Measurements from ENCODE around the gene GSG1.

Gene GSG1

DNA sequence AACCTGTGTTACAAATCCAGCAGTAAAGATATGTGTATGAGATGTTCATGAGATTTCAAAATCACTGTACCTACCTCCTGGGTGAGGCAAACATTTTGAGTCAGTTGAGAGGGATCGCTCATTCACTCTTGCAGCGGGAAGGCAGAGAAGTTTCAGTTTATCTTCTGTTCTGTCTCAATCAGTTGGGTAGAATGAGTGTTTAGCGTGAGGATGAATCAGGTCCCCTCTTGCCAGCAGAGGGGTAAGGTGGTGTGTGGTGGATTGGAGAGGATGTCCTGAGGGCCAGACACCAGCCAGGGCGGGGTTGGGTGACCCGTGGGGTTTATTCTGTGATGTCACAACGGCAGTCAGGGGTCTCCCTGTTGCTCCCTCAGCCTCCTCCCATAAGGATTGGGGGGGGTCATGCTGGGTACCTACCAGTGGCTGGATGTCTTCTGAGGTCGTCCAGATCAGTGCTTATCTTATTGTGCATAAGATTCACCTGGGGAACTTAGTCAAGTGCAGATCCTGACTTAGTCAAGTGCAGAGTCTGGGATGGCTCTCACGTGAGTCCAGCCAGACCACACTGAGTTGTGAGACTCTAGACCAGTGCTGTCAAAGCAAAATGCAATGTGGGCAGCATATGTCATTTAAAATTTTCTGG, at the start of gene GSG1:
GSG1 (minus strand) TSS at position 277 of the 643 bp plus-strand sequence; CDS start at position 122, 155 bp downstream.
- no peak for DNase-seq (ENCODE audit: low read depth in 2 of 2)

DNA sequence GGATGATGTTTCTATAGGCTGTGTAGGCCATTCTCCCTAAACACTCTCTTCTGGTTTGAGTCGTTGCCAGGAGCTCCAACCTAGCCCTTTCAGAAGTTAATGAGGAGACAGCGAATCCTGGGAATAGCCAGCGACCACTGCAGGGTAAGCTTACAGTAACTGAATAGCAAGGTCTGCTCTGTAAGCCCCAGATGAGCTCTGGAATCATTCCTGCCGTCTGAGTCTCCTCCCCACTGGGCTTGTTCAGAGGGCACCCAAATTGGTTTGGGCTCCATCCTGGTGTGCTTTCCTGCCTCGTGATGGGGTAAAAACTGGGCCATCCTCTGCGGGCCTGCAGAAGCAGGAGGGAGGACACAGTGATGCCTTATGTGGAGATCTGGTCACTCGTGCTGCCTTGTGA, 49.7 kb upstream of the GSG1 start:
- no peak for DNase-seq (ENCODE audit: low read depth in 2 of 2)

DNA sequence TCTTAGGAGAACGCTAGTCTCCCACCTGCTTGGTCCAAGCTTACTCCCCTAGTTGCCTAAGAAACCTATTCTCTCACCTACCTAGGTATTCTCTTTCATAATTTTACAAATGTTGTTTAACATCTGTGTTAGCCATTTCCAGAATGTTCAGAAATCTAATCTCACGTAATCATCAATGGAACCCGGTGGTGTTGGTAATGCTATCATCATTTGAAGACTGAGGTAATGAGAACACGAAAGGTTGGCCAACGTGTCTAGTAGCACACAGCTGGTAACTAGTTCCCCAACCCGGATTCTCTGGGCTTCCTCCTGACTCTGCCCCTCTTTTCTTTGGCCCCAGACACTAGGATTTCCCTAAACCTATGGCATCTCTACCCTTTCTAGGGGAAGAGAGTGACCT, 49.3 kb upstream of the GSG1 start:
- DNase-seq (ENCODE audit: low read depth in 2 of 2) = no peak

DNA sequence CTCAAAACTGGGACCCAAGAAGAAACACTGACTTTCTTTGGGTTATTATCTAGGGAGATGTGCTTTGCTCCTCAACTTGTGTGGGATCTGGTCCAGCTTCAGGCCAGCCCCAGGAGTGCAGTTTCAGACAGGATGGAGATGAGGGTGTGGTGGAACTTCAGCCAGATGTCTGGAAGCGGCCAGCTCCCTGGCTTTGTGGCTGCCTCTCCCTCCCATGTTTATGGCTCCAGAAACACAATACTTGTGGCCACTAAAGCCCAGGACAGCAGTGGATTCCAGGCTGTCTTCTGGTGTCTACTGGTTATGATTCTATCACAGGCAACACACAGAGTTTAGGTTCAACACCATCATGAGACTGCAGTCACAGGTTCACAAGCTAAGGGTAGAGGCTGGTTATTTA, 48.8 kb upstream of the GSG1 start:
- no peak for DNase-seq (ENCODE audit: low read depth in 2 of 2)

DNA sequence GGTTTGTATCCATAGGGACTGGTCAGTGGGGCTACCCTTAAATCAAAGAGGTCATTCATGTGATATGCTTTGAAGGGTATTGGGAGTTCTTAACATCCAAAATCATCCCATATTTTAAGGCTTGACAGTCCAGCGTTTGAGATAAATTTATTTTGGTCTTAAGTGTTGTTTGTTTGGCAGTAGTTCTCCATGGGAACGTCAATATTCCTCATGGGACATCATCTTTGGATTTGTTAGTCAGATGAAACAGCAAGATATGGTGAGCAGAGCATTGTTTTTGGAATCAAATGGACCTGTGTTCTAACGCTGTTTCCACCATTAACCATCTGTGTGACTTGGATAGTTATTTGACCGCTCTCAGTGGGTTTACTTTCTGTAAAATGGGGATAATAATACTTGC, 45.9 kb upstream of the GSG1 start:
- no peak for DNase-seq (ENCODE audit: low read depth in 2 of 2)

DNA sequence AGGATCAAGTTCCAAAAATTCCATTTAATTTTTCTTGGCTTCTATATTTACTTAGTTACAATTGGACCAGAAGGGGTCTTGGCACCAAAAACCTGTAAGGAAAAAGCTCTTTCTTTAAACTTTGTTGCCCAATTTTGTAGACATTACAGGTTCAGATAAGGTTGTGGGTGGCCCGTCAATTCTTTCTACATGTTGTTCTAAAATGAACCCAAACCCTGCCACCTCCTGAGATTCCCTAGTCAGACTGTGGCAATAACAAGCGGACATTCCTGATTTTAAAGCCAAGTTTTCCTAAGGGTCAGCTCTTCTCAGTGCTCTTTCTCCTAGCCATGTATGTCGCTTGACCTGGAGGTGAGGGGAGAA, 45.0 kb upstream of the GSG1 start:
- no peak for DNase-seq (ENCODE audit: low read depth in 2 of 2)

DNA sequence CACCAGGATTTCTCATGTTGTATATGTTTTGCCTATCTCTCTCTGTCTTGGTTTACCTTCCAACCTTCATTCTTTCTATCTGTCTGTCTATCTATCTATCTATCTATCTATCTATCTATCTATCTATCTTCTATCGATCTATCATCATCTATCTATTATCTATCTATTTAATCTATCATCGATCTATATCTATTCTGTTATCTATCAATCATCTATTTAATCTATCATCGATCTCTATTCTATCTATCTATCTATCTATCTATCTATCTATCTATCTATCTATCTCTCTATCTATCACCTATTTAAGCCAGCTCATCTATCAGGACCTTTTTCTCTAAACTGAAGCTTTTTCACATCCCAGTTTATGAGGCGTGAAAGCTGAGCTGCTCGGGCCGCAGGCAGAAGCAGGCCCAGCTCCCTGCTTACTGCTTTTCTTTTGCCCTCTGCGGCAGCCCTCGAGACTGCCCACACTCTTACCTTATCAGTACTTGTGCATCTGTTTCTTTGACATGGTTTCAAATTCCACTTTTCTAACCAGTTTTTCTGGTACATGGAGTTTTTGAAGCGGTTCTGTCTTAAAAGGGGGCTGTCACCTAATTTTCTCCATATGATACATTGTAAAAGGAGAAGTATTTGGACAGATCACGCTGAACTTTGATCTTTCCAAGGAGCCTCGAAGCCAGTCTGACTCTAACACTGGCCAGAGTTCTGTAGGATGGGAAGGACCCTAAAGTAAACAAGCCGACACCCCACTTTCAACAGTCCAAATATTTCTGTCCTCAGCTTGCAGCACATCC, 44.4 kb upstream of the GSG1 start:
- DNase-seq (ENCODE audit: low read depth in 2 of 2) = no peak

DNA sequence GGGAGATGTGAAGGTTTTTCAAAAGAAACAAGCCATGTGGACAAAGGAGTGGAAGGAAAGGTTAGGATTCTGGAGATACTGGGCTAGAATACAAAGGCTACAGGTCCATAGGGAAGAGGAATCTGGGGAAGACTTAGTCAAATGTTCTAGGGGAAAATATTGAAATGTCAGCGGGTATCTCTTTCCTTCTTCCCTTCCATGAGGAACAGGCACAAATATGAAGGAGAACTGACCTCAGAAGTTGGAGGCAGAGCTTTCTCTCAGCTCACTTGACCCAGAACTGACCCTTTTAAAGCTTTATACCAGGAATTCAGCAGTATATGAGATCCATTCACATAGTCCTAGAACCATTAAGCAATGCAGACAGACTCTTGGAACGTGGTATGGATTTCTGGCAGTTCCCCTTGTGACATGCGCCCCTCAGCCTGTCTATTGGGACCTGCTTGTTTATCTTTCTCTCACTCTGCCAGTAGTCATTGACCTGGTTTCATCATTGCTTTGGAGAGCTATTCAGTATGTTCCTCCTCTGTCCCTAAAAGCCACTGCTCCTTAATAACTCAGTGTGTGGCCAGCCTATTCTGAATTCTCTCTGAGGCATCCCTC, 43.0 kb upstream of the GSG1 start:
- DNase-seq (ENCODE audit: low read depth in 2 of 2) = no peak

DNA sequence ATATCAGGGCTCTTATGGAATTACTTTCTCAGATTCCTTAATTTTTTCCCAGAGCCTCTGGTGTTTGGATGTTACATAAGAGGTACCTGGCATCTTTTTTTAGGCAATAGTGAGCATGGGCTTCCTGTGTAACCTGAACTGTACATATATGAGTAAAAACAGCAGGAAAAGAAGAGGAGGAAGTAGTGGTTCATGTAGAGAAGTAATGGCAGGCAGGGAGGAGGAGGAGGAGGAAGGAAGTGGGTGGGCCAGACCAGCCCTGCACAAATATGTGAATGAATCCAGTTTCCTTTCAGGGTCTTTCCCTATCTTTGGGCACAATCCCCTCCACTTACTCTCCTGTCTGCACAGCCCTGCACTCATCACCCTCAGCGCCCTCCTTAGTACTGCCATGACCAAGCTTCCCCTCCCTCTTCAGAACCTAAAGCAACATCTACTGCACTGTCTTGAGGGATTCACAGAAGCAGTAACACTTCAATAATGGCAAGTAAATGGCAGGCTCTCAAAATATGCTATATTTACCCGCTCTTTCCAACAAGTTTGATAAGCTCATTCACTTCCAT, 40.9 kb upstream of the GSG1 start:
- no peak for DNase-seq (ENCODE audit: low read depth in 2 of 2)

DNA sequence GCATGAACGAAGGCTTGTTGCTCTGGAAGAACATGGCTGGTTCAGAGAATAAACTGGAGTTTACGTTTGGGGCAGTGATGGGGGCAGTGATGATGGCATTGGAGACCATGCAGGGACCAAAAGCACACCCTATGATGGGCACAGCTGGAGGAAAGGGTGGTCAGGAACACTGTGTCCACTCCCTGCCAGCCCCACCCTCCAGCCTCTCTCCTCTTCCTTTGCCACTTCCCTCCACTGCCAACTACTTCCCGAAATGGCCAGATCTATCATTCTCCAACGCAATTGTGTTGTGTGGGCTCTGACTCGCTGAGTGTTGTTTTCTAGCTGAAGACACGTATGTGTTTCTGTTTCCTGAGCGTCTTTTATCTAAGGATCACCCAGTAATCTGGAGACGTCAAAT, 39.3 kb upstream of the GSG1 start:
- DNase-seq (ENCODE audit: low read depth in 2 of 2) = no peak

DNA sequence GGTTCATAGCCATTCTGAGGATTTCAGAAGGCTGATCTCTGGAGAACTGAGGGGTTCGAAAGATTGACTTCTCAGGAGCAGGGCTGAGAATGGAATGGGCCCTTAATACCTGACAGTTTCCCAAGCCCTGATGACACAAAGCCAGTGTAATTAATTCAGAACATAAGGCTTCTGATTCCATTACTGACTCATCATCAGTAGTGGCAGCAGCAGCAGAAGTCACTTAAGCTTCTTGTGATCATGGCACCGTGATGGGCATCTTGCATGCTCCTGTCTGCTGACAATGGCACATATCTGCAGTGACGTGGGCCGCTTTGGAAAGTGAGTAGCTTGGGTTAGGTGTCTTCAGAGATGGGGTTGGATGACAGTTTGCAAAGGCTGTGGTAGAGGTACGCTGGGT, 38.2 kb upstream of the GSG1 start:
- DNase-seq (ENCODE audit: low read depth in 2 of 2) = no peak

DNA sequence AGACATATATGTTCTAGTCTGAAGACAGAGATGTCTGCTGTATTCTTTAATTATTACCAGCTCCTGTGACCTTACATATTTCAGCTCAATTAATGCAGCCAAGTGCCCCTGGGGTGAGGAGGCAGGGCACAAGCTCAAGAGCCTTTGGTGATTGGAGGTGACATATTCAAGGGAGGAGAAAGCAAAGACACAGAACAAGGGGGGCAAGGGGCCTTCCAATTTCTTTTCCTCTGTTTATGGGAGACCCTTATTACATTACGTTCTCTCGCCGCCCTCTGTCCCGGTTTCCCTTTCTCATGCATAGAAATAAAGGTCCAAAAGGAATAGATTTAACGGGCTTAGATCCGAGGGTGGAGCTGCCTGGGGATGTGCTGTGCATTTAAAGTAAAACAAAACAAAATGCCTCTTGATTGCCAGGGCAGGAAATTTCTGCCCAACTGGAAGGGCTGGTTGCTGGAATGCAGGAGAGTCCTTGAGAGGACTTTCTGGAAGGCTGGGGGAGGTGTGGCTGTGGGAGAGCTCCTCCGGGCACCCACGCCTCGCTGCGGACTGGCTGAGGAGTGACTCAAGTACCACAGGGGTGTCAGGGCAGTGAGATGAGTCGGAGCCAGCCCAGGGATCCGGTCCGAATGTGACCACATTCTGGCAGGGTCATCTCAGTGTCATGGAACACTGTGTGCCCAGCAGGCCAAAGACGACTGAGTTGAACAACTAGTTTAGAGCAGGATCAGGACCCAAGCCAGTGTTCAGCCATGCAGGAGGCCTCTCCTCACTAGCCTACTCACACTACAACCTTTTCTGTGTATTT, 32.1 kb upstream of the GSG1 start:
- no peak for DNase-seq (ENCODE audit: low read depth in 2 of 2)

DNA sequence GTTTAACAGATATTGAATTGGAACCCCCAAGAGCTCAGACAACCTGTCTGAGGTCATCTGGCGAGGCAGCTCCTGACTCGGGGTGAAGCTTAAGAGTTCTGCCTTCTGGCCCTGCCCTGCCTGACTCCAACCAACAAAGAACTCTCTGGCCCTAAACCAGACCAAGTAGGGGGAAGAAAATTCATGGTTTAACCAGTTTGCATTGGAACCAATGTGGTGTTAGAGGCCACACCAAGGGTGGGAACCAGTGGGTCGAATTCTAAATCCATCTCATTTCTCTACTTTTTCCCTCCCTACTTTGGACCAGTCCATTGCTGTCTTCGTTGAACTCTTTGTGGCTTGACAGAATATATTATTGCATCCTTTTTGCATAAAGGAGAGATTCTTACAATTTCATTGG, 30.4 kb upstream of the GSG1 start:
- DNase-seq (ENCODE audit: low read depth in 2 of 2) = no peak

DNA sequence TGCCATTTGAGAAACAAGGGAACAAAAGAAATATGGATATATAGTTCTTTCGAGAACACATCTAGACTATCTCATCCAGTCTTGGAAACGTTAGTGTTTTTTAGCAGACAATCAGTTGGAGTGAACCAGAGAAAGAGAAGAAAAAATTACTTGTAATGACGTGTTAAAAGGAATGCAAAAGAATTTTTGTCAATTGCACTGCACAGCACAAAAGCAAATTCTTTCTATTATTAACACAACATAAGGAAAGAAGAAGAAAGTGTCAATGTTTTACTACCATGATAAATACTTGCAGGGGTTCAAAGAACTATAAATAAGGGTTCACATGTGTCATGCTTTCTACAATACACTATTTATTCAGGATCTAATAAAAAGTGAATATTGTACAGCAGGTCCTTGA, 27.5 kb upstream of the GSG1 start:
- DNase-seq (ENCODE audit: low read depth in 2 of 2) = no peak

DNA sequence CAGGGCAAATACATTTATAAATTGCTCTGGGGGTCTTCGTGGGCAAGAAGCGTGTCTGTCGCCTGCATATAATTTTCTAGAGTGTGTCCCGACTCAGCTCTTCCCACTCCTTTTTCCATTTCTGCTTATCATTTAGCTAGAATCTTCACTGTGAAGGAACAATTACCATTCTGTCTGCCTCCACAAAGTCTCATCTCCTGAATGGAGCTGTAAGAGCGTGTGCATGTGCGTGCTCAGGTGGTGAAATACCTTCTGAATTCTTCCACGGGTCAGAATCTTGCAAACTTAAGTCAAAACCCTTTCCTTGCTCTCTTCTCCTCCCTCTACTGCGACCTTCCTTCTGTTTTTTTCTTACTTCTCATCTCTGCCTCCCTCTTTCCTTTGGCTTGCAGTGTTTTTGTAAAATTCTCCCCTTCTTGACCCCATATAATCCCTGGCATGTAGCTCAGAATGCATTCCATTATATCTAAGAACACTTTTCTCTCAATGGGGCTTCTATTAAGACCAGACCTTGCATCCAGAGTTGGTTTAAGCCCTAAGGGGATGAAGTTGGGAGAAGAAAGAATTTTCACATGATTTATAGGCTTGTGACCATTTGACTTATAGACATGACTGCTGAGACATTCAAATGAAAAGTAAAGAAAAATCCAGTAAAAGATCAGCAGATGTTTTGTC, 25.0 kb upstream of the GSG1 start:
- DNase-seq (ENCODE audit: low read depth in 2 of 2) = no peak

DNA sequence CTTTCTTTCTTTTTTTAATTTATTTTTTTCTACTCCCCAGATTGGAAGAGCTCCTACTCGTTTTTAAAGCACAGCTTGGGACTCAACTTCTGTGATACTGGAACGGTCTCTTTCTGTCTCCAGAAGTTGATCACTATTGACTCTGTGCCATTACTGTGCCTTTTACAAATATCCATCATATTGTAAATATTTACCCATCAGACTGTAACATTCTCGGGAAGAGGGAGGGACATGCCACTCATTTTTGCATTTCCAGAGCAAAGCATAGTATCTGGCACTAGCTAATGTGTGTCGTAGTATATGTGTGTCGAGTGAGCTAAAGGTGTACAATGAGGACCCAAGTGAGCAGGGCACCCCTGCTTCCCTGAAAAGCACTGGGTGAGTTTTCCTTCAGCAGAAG, 24.0 kb upstream of the GSG1 start:
- no peak for DNase-seq (ENCODE audit: low read depth in 2 of 2)

DNA sequence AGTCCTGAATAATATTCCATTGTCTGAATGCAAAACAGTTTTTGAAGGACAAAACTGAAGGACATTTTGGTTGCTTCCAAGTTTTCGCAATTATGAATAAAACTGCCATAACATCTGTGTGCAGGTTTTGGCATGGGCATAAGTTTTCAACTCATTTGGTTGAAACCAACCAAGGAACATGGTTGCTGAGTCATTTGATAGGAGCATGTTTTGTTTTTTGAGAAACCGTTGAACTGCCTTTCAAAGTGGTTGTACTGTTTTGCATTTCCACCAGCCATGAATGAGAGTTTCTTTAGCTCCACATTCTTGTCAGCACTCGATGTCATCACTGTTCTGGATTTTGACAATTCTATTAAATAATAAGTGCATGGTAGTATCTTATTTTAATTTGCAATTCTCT, 23.0 kb upstream of the GSG1 start:
- DNase-seq (ENCODE audit: low read depth in 2 of 2) = no peak

DNA sequence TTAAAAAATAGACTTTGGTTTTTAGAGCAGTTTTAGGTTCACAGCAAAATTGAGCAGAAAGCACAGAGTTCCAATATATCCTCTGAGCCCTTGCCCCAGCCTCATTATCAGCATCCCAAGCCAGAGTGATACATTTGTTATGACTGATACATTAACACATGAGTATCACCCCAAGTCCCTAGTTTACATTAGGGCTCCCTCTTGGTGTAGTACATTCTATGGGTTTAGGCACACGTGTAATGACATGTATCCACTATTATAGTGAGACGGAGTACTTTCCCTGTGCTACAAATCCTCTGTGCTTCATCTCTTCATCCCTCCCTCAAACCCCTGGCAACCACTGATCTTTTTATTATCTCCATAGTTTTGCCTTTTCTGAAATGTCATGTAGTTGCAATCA, 22.5 kb upstream of the GSG1 start:
- DNase-seq (ENCODE audit: low read depth in 2 of 2) = no peak

DNA sequence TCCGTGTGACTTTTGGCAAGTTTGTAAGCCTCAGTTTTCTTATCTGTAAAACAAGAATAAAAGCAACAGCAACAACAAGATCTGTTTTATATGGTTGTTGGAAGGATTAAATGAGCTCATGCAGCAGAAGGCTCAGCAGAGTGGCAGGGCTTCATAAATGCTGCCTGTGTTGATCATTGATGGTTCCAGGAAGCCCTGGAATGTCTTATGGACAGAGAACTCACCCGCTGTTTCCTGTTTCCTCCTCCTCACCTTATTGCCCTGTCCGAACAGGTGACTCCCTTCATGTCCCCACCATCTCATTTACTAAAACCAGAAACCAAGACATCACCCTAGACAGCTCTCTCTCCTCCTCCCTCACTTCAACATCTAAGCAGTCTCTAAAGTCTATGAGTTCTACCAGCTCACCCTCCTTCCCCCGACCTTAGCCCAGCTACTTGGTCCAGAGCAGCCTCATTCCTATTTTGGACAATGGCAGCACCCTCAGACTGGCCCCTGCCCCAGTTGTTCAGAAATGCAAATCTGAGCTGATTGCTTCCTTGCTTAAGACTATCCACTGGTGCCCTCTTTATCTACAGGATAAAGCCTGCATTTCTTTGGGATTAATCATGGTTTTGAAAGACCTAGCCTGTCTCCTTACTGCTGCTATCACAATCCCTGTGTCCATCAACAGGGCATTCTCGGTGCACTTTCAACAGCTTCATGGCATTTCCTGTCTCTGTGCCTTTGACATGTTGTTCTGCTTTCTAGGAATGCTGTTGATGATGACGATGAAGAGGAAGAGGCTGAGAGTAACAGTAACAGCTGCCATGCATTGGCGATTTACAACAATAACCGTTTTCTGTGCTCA, 21.4 kb upstream of the GSG1 start:
- no peak for DNase-seq (ENCODE audit: low read depth in 2 of 2)

DNA sequence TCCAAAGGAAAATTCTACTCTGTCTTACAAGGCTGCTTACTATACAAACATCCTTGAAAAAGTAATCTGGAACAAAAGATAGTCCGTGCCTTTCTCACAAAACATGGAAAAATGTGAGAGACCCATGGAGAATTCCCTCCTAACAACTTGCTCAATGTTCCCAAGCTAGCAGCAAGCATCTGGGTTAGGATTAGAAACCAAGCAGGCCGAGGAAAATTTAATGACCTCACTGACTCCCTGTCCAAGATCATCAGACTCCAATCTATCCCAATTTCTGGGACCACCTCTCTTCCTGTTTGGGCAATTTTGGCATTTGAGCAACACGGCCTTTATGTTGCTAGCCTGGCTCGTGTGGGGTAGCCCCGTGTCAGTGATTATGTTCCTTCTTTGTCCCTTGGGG, 18.1 kb upstream of the GSG1 start:
- DNase-seq (ENCODE audit: low read depth in 2 of 2) = no peak

DNA sequence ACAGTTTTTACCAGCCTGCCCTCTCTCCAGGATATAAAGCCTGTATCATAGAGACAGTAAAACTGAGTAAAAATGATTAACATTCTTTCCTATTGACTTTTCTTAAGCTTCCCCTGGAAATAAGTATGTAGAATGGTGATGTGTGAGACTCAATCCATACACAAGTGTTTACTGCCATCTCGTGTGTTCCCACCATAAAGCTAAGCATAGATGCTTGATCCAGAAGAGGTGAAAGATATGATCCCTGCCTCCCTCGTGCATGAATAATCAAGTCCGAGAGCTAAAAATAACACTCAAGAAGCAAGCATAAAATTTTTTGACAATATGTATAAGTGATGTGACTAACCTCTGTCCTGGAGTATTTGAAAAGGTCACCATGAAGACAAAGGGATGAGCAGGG, 16.9 kb upstream of the GSG1 start:
- DNase-seq (ENCODE audit: low read depth in 2 of 2) = no peak
